Keratinocyte (primary cell): Measurements from ENCODE around the gene CABP4. TPM values are rescaled to one million over a fixed set of nuclear protein-coding genes. Genes with fewer than 3 reads are reported as not detected.
"Not testable (repeated sequence)": the region's sequence is repeated elsewhere in the genome, so short reads cannot be mapped to it uniquely, and the experiment has no call there.

Experiments
- DNase-seq: peaks from one replicate; pipeline ENCODE4 v3.0.0-alpha.2; 2011; ENCODE audit warnings: low read depth, missing footprints, low spot score
- FAIRE-seq: peaks from 2 replicates; lab custom pipeline; 2011; peaks lifted over from hg19 to GRCh38; lab: Jason Lieb, UNC
- H2AFZ ChIP-seq: 2 replicates; pipeline ENCODE4 v1.6.0; 2012; ENCODE audit warnings: low read length, control low read depth, inconsistent platforms; ENCODE audit not compliant: control insufficient read depth
- H3K27ac ChIP-seq: 2 replicates; pipeline ENCODE4 v1.5.1; 2011; ENCODE audit warnings: low read length; ENCODE audit not compliant: control insufficient read depth, insufficient read depth
- H3K27me3 ChIP-seq: 3 replicates; pipeline ENCODE4 v1.6.0; 2011; ENCODE audit warnings: low read length; ENCODE audit not compliant: control insufficient read depth, insufficient read depth; ENCODE audit errors: extremely low read depth
- H3K36me3 ChIP-seq, 2 experiments: 2 replicates in 1 of 2; 3 replicates in 1 of 2; pipeline ENCODE4 v1.5.1; 2011; ENCODE audit warnings: low read length in 2 of 2, mild to moderate bottlenecking in 1 of 2; ENCODE audit not compliant: control insufficient read depth in 2 of 2, insufficient read depth in 2 of 2; ENCODE audit errors: extremely low read depth in 1 of 2
- H3K4me1 ChIP-seq: 3 replicates; pipeline ENCODE4 v1.5.1; 2011; ENCODE audit warnings: low read length; ENCODE audit not compliant: control insufficient read depth, insufficient read depth; ENCODE audit errors: extremely low read depth
- H3K4me2 ChIP-seq: 3 replicates; pipeline ENCODE4 v1.6.0; 2011; ENCODE audit warnings: low read depth, low read length; ENCODE audit not compliant: control insufficient read depth, insufficient read depth; ENCODE audit errors: extremely low read depth
- H3K4me3 ChIP-seq, 3 experiments: fragments of 200-600 bp in 1 of 3; sonication (generic) in 1 of 3; 2 replicates in 2 of 3; 3 replicates in 1 of 3; pipeline ENCODE4 v1.5.1; 2011 to 2016; ENCODE audit warnings: low read length in 3 of 3, mild to moderate bottlenecking in 3 of 3, control low read depth in 2 of 3, inconsistent platforms in 1 of 3, low read depth in 1 of 3, mixed read lengths in 1 of 3, mixed run types in 1 of 3, moderate library complexity in 1 of 3; ENCODE audit not compliant: control insufficient read depth in 2 of 3, insufficient read depth in 2 of 3; ENCODE audit errors: extremely low read depth in 1 of 3
- H3K79me2 ChIP-seq: 2 replicates; pipeline ENCODE4 v1.6.0; 2012; ENCODE audit warnings: low read length; ENCODE audit not compliant: control insufficient read depth, insufficient read depth
- H3K9ac ChIP-seq: 3 replicates; pipeline ENCODE4 v1.6.0; 2011; ENCODE audit warnings: low read length; ENCODE audit not compliant: control insufficient read depth, insufficient read depth; ENCODE audit errors: extremely low read depth
- H3K9me1 ChIP-seq: 3 replicates; pipeline ENCODE4 v1.6.0; 2011; ENCODE audit warnings: low read length; ENCODE audit not compliant: control insufficient read depth, insufficient read depth; ENCODE audit errors: extremely low read depth
- H3K9me3 ChIP-seq: 2 replicates; pipeline ENCODE4 v1.5.1; 2012; ENCODE audit warnings: low read depth, low read length; ENCODE audit not compliant: control insufficient read depth
- H4K20me1 ChIP-seq: 3 replicates; pipeline ENCODE4 v1.6.0; 2011; ENCODE audit warnings: low read length; ENCODE audit not compliant: control insufficient read depth, insufficient read depth; ENCODE audit errors: extremely low read depth
- EZH2 ChIP-seq: IDR thresholded peaks from one replicate; pipeline ENCODE4 v1.6.1; 2012; ENCODE audit warnings: inconsistent platforms, mild to moderate bottlenecking, low read length, moderate library complexity
- dilution Hi-C: fragments of 300-500 bp; cut with MboI; formaldehyde crosslinking; loops from one replicate; pipeline ENCODE4 v1.7.0; 2020; ENCODE audit warnings: low sequenced_read_pairs; ENCODE audit not compliant: extremely low pct_ligation_motif_present
- polyA plus RNA-seq, 5 experiments: library from polyadenylated mRNA; depleted of rRNA in 3 of 5; stranded (reverse) in 3 of 5; stranded (forward) in 1 of 5; unstranded in 1 of 5; fragments of >200 nt; gene quantifications; 1 replicate in 1 of 5; 2 replicates in 3 of 5; 3 replicates in 1 of 5; pipeline versions ENCODE4 v1.2.1 to v1.2.3, GENCODE V29; 2011 to 2012; ENCODE audit warnings: missing spikeins in 2 of 5, low read depth in 1 of 5, low replicate concordance in 1 of 5
- TF ChIP-seq, protein P1 (sequence below), 3 experiments: IDR thresholded peaks in 1 of 3; conservative IDR thresholded peaks in 1 of 3; optimal IDR thresholded peaks in 1 of 3; 2 replicates in 2 of 3; 3 replicates in 1 of 3; pipeline versions ENCODE3 to v1.5.1; 2011; ENCODE audit warnings: low read length in 3 of 3, mild to moderate bottlenecking in 3 of 3, moderate library complexity in 2 of 3, control low read depth in 1 of 3, inconsistent platforms in 1 of 3; ENCODE audit not compliant: insufficient read depth in 2 of 3; ENCODE audit errors: extremely low read depth in 1 of 3

Gene CABP4
- polyA plus RNA-seq, 1 donor (not counting 4 experiments of a cell fraction or from before 2014, with no cell fraction given) = not detected

DNA sequence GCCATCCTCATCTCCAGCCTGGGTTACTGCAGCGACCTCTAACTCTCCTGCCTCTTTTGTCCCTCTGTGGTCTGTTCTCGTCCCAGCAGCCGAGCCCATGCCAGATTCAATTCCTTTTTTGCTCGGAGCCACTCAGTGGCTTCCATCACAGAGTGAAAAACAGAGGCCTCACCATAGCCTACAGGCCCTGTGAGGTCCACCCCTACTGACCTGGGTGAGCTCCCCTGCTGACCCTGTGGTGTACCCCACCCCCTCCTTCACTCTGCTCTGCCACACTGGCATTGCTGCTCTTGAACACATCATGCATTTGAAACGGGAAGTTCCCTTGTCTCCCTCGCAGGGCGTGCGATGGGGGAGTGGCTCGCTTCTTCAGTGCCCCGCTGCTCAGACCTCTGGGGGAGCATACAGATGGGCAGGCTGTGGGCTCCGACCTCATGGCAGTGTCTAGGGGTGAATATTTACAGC lies 29.7 kb downstream of the CABP4 start:
- no peak for FAIRE-seq
- no peak for TF ChIP-seq EZH2
- TF ChIP-seq, protein P1, sequence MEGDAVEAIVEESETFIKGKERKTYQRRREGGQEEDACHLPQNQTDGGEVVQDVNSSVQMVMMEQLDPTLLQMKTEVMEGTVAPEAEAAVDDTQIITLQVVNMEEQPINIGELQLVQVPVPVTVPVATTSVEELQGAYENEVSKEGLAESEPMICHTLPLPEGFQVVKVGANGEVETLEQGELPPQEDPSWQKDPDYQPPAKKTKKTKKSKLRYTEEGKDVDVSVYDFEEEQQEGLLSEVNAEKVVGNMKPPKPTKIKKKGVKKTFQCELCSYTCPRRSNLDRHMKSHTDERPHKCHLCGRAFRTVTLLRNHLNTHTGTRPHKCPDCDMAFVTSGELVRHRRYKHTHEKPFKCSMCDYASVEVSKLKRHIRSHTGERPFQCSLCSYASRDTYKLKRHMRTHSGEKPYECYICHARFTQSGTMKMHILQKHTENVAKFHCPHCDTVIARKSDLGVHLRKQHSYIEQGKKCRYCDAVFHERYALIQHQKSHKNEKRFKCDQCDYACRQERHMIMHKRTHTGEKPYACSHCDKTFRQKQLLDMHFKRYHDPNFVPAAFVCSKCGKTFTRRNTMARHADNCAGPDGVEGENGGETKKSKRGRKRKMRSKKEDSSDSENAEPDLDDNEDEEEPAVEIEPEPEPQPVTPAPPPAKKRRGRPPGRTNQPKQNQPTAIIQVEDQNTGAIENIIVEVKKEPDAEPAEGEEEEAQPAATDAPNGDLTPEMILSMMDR (optimal IDR thresholded peaks at IDR 0.05 in 1 of 3, IDR thresholded peaks at IDR 0.05 in 1 of 3, conservative IDR thresholded peaks at IDR 0.05 in 1 of 3; ENCODE audit: extremely low read depth in 1 of 3, insufficient read depth in 2 of 3, low read length in 3 of 3) = no peak

DNA sequence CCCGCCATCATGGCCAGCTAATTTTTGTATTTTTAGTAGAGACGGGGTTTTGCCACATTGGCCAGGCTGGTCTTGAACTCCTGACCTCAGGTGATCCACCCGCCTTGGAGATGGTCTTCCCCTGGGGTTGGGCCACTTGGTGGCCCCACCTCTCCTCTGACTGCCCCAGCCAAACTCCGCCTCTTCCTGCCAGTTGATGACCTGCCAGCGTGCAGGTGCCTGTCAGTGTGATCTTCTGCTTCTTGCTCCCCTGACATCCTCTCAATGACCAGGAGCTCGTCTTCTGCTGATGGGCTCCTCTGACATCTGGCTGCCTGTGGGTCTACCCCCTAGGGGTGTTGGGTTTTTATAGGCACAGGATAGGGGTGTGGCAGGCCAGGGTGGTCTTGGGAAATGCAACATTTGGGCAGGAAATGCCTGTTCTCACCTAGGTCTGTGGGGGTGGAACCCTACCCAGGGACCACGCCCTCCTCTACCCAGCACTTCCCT lies 30.8 kb downstream of the CABP4 start:
- H3K9me1 ChIP-seq, H3K27ac ChIP-seq, dilution Hi-C loops, H3K79me2 ChIP-seq, H2AFZ ChIP-seq, H3K4me3 ChIP-seq, DNase-seq, FAIRE-seq, H3K9ac ChIP-seq, H3K27me3 ChIP-seq, H4K20me1 ChIP-seq, H3K9me3 ChIP-seq: not testable (repeated sequence)
- H3K4me1 ChIP-seq = peaks cover 13% of the 10 kb centered on the region
- peak overlapping the region; percentile 5 for H3K4me2 ChIP-seq
- H3K36me3 ChIP-seq = peaks cover 10 to 17% of the 10 kb centered on the region in 2 experiments

More for the DNA sequence above, 29.7 kb downstream of the CABP4 start:
- no peak overlapping the region for H3K9ac ChIP-seq
- no peaks in the 10 kb centered on the region for H4K20me1 ChIP-seq
- H3K79me2 ChIP-seq = peaks cover 4% of the 10 kb centered on the region
- peaks cover 4 to 13% of the 10 kb centered on the region in 2 experiments for H3K36me3 ChIP-seq
- no peaks in the 10 kb centered on the region for H3K9me3 ChIP-seq
- no peak for DNase-seq
- no peak overlapping the region for H3K4me2 ChIP-seq
- dilution Hi-C loops = no loop called here
- H3K4me1 ChIP-seq = peaks cover 13% of the 10 kb centered on the region
- no peak overlapping the region for H3K4me3 ChIP-seq
- H3K9me1 ChIP-seq = no peaks in the 10 kb centered on the region
- H3K27ac ChIP-seq = no peak overlapping the region
- no peaks in the 10 kb centered on the region for H3K27me3 ChIP-seq
- no peak overlapping the region for H2AFZ ChIP-seq
